ENCODE data around the gene WDFY4.

The WDFY4 gene

GRCh38 chr10:49001870-49002672, 317.4 kb downstream of the WDFY4 start:
- H3K4me1 ChIP-seq (ENCODE audit: insufficient read depth, low read length) = no peaks in the 10 kb centered on the region
- no peaks in the 10 kb centered on the region for H3K36me3 ChIP-seq (ENCODE audit: insufficient read depth, low read length)
- H3K9ac ChIP-seq (ENCODE audit: low read depth, low read length) = no peak overlapping the region
- H3K9me3 ChIP-seq (ENCODE audit: control insufficient read depth, insufficient read depth, low read length) = no peaks in the 10 kb centered on the region

DNA sequence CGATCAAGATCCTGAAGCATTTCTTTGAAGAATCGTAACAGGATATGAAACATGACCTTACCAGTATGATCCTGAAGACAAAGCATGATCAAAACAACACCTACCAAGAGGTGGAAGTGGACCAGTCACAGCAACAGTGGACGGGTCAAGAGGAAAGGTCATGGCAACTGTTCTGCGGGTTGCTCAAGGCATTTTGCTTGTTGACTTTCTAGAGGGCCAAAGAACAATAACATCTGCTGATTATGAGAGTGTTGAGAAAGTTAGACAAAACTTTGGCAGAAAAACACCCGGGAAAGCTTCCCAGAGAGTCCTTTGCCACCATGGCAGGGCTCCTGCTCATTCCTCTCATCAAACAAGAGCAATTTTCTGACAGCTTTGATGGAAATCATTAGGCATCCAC, 320.6 kb downstream of the WDFY4 start:
- H3K9me3 ChIP-seq (ENCODE audit: control insufficient read depth, insufficient read depth, low read length) = no peaks in the 10 kb centered on the region
- H3K4me1 ChIP-seq (ENCODE audit: insufficient read depth, low read length) = no peaks in the 10 kb centered on the region
- H3K36me3 ChIP-seq (ENCODE audit: insufficient read depth, low read length) = no peaks in the 10 kb centered on the region
- no peak overlapping the region for H3K9ac ChIP-seq (ENCODE audit: low read depth, low read length)

GRCh38 chr10:49007129-49007528, 322.5 kb downstream of the WDFY4 start:
- Histone ChIP-seq H3K4me1 (ENCODE audit: insufficient read depth, low read length) (no peaks in the 10 kb centered on the region), H3K36me3 (ENCODE audit: insufficient read depth, low read length) (no peaks in the 10 kb centered on the region), H3K9me3 (ENCODE audit: control insufficient read depth, insufficient read depth, low read length) (no peaks in the 10 kb centered on the region), H3K9ac (ENCODE audit: low read depth, low read length) (no peak overlapping the region)

DNA sequence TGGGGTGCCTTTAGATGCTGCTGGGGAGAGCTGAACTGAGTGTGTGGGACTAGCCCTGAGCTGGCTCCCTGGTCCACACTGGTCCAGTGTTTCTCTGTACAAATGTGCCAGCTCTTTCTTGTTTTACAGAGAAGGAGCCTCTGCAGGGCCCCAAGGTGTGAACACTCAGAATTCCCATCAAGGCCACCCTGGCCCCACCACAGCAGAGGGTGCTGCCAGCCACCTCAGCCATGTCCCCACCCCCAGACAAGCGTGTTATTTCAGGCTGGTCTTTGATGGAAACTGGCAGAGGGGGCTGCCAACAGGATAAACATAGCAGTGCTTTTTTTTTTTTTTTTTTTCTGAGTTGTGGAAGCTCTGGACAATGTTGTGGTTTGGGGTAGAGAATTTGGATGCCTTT, 323.4 kb downstream of the WDFY4 start:
- Histone ChIP-seq H3K36me3 (ENCODE audit: insufficient read depth, low read length) (no peaks in the 10 kb centered on the region), H3K9me3 (ENCODE audit: control insufficient read depth, insufficient read depth, low read length) (no peaks in the 10 kb centered on the region), H3K4me1 (ENCODE audit: insufficient read depth, low read length) (no peaks in the 10 kb centered on the region), H3K9ac (ENCODE audit: low read depth, low read length) (no peak overlapping the region)

GRCh38 chr10:49008505-49009198, 324.0 kb downstream of the WDFY4 start:
- H3K4me1 ChIP-seq (ENCODE audit: insufficient read depth, low read length) = no peaks in the 10 kb centered on the region
- no peaks in the 10 kb centered on the region for H3K9me3 ChIP-seq (ENCODE audit: control insufficient read depth, insufficient read depth, low read length)

DNA sequence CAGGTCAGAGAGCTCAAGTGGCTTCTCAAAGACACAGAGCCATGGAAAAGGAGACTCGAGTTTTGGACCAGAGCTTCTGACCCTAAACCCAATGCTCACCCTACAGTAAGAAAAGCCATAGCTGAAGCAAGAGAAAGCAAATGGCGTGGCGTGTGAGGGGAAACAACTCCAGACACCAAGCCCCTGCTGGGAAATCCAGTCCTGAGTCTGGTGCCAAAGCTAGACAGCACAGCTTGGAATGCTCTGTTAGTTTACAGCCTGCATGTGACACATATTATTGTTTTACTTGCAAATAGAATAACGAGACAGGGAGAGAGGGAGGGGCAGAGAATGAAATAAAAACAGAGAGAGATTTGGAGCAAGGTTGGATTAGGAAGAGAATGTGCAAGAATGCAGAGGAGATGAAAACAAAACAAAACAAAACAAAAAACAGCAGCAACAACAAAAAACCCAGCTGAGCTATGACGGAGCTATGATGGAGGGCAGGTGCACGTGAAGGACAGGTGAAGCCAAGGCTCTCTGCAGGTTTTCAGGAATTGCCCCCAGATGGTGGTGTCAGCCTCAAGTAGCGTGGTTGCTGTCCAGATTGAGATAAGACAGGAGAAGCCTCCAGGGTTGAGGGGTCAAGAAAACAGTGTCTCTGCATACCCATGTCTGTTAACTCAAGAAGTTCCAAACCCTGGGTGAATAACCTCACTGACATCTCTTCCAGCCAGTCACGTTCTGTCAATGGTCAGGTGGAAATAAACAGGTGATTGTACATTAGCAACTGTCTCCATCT, 324.7 kb downstream of the WDFY4 start:
- Histone ChIP-seq H3K36me3 (ENCODE audit: insufficient read depth, low read length) (no peaks in the 10 kb centered on the region), H3K9me3 (ENCODE audit: control insufficient read depth, insufficient read depth, low read length) (no peaks in the 10 kb centered on the region), H3K4me1 (ENCODE audit: insufficient read depth, low read length) (no peaks in the 10 kb centered on the region), H3K9ac (ENCODE audit: low read depth, low read length) (no peak overlapping the region)

More at GRCh38 chr10:49008505-49009198, 324.0 kb downstream of the WDFY4 start:
- Histone ChIP-seq H3K9ac (ENCODE audit: low read depth, low read length) (no peak overlapping the region), H3K36me3 (ENCODE audit: insufficient read depth, low read length) (no peaks in the 10 kb centered on the region)

GRCh38 chr10:49010295-49010694, 325.6 kb downstream of the WDFY4 start:
- Histone ChIP-seq H3K9ac (ENCODE audit: low read depth, low read length) (no peak overlapping the region), H3K9me3 (ENCODE audit: control insufficient read depth, insufficient read depth, low read length) (no peaks in the 10 kb centered on the region), H3K4me1 (ENCODE audit: insufficient read depth, low read length) (no peaks in the 10 kb centered on the region), H3K36me3 (ENCODE audit: insufficient read depth, low read length) (no peaks in the 10 kb centered on the region)

DNA sequence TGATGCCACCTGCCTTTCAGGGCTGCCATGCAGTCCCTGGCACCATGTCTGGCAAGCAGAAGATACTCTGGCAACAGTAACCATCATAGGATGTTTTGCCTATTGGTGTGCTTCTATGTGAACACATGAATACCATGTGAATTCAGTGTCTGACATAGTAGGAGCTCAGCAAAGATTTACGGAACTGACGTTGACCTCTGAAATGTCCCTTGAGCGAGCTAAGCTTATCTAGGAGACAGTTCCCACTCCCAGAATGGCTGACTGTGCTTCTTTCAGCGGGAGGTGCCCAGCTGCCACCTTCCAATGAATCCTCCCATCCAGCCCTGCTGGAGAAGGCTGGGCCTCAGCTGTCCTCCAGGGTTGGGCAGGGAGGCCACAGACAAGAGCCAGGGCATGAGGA, 326.2 kb downstream of the WDFY4 start:
- Histone ChIP-seq H3K9me3 (ENCODE audit: control insufficient read depth, insufficient read depth, low read length) (no peaks in the 10 kb centered on the region), H3K36me3 (ENCODE audit: insufficient read depth, low read length) (no peaks in the 10 kb centered on the region), H3K9ac (ENCODE audit: low read depth, low read length) (no peak overlapping the region), H3K4me1 (ENCODE audit: insufficient read depth, low read length) (no peaks in the 10 kb centered on the region)

DNA sequence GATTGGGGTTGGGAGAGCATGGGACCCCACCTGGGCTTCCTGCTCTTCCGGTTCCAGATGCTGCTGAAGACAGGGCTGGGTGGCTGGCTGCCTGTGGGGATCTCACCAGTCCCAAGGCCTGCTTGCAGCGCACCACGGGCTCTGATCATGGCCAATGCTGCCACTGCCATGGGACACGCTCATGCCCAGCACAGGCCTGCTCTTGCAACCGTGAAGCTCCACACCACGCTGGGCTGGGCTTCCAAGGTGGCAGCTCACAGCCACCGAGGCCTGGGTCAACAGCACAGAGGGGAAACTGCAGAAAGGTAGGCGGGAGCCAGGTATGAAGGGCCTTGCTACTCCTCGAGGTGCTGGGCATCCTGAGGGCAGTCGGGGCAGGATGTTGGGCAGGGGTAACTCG, 327.1 kb downstream of the WDFY4 start:
- no peaks in the 10 kb centered on the region for H3K4me1 ChIP-seq (ENCODE audit: insufficient read depth, low read length)
- H3K36me3 ChIP-seq (ENCODE audit: insufficient read depth, low read length) = no peaks in the 10 kb centered on the region
- no peak overlapping the region for H3K9ac ChIP-seq (ENCODE audit: low read depth, low read length)
- no peaks in the 10 kb centered on the region for H3K9me3 ChIP-seq (ENCODE audit: control insufficient read depth, insufficient read depth, low read length)

- no peaks in the 10 kb centered on the region for H3K36me3 ChIP-seq (ENCODE audit: insufficient read depth, low read length)
- H3K9ac ChIP-seq (ENCODE audit: low read depth, low read length) = no peak overlapping the region
- no peaks in the 10 kb centered on the region for H3K4me1 ChIP-seq (ENCODE audit: insufficient read depth, low read length)
- H3K9me3 ChIP-seq (ENCODE audit: control insufficient read depth, insufficient read depth, low read length) = no peaks in the 10 kb centered on the region
These were observed 327.9 kb downstream of the WDFY4 start for GRCh38 chr10:49012603-49013002.

- no peaks in the 10 kb centered on the region for H3K4me1 ChIP-seq (ENCODE audit: insufficient read depth, low read length)
- no peak overlapping the region for H3K9ac ChIP-seq (ENCODE audit: low read depth, low read length)
- H3K36me3 ChIP-seq (ENCODE audit: insufficient read depth, low read length) = no peaks in the 10 kb centered on the region
- no peaks in the 10 kb centered on the region for H3K9me3 ChIP-seq (ENCODE audit: control insufficient read depth, insufficient read depth, low read length)
These were observed 331.0 kb downstream of the WDFY4 start for GRCh38 chr10:49015700-49016099.

DNA sequence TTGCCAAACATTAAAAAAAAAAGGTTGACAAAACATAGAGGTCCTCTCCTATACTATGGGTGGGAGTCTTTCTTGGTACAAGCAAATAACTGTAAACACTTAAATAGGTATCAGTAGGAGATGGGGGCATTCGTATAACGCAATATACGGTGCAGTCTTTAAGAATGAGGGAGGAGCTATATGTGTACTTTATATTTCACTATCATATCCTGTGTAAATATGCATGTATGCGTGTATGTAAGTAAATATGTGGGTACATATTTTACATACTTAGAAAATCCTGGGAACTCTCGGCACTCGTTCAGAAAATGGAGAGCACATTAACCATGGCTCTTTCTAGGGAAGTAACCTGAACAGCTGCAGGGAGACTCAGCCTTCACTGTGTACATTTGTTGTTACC, 337.0 kb downstream of the WDFY4 start:
- Histone ChIP-seq H3K9me3 (ENCODE audit: control insufficient read depth, insufficient read depth, low read length) (no peaks in the 10 kb centered on the region), H3K36me3 (ENCODE audit: insufficient read depth, low read length) (no peaks in the 10 kb centered on the region), H3K4me1 (ENCODE audit: insufficient read depth, low read length) (no peaks in the 10 kb centered on the region), H3K9ac (ENCODE audit: low read depth, low read length) (no peak overlapping the region)

DNA sequence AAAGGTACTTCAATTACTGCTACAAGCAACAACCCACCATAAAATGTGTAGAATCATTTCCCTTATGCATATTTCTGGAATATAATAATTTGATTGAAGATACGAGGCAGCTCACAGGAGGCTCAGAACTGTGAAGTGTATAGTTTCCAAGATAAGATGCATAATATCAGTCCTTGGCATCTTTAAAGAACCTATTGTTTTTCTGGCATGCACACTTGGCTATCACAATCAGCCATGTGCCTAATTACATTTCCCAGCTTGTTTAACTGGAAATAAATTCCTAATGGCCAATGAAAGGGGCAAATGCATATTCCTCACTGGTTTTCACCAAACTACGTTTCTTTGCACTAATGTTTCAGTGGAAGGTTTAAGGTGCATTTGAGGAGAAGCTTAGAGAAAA, 338.4 kb downstream of the WDFY4 start:
- Histone ChIP-seq H3K9me3 (ENCODE audit: control insufficient read depth, insufficient read depth, low read length) (no peaks in the 10 kb centered on the region), H3K9ac (ENCODE audit: low read depth, low read length) (no peak overlapping the region), H3K4me1 (ENCODE audit: insufficient read depth, low read length) (no peaks in the 10 kb centered on the region), H3K36me3 (ENCODE audit: insufficient read depth, low read length) (no peaks in the 10 kb centered on the region)

DNA sequence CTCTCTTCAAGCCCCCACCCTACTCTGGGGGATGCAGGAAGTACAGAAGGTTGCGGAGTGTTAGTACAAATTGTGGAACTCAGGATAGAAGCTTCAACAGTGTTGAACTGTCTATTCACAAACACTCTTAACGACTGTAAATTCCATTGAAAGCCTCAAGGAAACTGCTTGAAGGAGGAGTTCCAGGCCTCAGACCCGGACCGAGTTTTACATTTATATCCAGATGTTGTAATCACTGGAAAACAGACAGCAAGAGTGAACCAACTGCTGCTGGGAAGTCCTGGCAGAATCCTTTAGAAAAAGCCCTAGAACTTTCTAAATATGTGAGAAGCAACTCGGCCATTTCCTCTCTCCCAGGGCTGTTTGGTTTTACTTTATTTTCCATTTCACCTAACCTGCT, 339.1 kb downstream of the WDFY4 start:
- Histone ChIP-seq H3K36me3 (ENCODE audit: insufficient read depth, low read length) (no peaks in the 10 kb centered on the region), H3K9me3 (ENCODE audit: control insufficient read depth, insufficient read depth, low read length) (no peaks in the 10 kb centered on the region), H3K4me1 (ENCODE audit: insufficient read depth, low read length) (no peaks in the 10 kb centered on the region), H3K9ac (ENCODE audit: low read depth, low read length) (no peak overlapping the region)
